Calu3 (cell line): ENCODE measurements around the gene KXD1. TPM values are rescaled to one million over a fixed set of nuclear protein-coding genes. Genes with fewer than 3 reads are reported as not detected.

Experiments
- BruUV-seq: library from RNA; stranded (reverse); fragments of 400-500 nt; replicated peaks from 2 replicates; lab custom pipeline; 2021; lab: Mats Ljungman, UMichigan
- CTCF ChIA-PET: fragments of 300-600 bp; sonication (Branson Sonifier 250); formaldehyde crosslinking; loops from one replicate; lab custom pipeline; 2022; ENCODE audit warnings: antibody characterized with exemption; lab: Charles Lee
- DNase-seq: peaks from one replicate; pipeline ENCODE4 v3.0.0; 2022
- H3K27ac Mint-ChIP-seq: one replicate; pipeline ENCODE4 v1.8.0; 2022; ENCODE audit warnings: mixed read lengths; ENCODE audit not compliant: unreplicated experiment
- H3K27me3 Mint-ChIP-seq: one replicate; pipeline ENCODE4 v1.8.0; 2022; ENCODE audit warnings: mixed read lengths; ENCODE audit not compliant: unreplicated experiment
- H3K36me3 Mint-ChIP-seq: one replicate; pipeline ENCODE4 v1.8.0; 2022; ENCODE audit warnings: mild to moderate bottlenecking, moderate library complexity, mixed read lengths; ENCODE audit not compliant: insufficient read depth, unreplicated experiment
- H3K4me1 Mint-ChIP-seq: one replicate; pipeline ENCODE4 v1.8.0; 2022; ENCODE audit warnings: mild to moderate bottlenecking, low read depth, mixed read lengths; ENCODE audit not compliant: unreplicated experiment
- H3K4me3 Mint-ChIP-seq: one replicate; pipeline ENCODE4 v1.8.0; 2022; ENCODE audit warnings: mild to moderate bottlenecking, low read depth, moderate library complexity, mixed read lengths; ENCODE audit not compliant: unreplicated experiment
- H3K9me3 Mint-ChIP-seq: one replicate; pipeline ENCODE4 v1.8.0; 2022; ENCODE audit warnings: low read depth, mixed read lengths; ENCODE audit not compliant: unreplicated experiment
- intact Hi-C: fragments of 100-400 bp; cut with micrococcal nuclease; formaldehyde crosslinking; loops from one replicate; pipeline ENCODE4 v1.10.0; 2022; ENCODE audit not compliant: unreplicated experiment
- total RNA-seq: library from RNA; stranded (reverse); gene quantifications from 2 replicates; pipeline ENCODE4 v1.2.3, GENCODE V29; 2022
- TF ChIP-seq, protein P1 (sequence below): fragments of 200-600 bp; IDR thresholded peaks from one replicate; pipeline ENCODE4 v1.8.0; 2022; ENCODE audit warnings: antibody characterized with exemption; ENCODE audit not compliant: unreplicated experiment

Gene KXD1
- total RNA-seq, 1 experiment from 2014 or later: 61.5 TPM

DNA sequence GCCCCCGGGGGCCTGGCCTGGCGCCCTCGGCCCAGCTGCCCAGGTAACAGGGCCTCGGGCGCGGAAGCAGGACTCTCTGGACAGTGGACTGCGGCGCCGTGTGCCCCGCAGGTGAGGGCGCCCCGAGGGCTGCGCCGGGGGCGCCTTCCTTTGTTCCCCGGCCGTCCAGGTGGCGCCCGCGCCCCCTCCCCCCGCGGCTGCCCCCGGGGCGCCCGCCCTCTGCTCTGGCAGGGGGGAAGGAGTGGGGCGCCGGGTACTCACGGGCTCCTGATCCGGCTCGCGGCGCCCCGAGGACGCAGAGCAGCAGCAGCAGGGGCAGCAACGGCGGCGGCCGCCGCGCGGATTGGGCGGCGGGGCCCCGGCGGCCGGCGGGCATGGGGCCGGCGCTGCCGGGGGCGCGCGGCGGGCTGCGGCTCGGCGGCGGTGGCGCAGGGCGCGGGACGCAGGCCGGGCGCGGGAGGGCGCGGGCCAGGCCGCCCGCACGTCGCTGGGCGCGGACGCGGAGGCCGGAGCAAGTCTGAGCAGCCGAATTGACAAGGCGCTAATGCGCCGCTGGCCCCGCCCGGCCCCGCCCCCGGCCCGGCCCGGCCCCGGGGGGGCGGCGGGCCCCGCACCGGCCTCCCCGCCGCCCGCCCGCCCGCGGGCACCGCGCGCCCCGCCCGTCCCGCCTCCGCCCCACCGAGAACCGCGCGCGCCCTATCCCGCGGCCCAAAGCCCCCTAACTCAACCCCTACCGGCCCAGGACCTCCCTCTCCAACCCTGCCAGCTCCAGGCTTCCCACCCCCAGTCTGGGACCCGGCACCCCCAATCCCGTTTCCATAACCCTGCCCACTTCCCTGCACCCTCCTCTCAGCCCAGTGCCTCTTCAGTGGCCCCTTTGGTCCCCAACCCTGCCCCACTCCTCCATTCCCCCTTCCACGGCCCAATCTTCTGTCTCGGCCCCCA lies 48.9 kb downstream of the KXD1 start, which contains the start of gene CRLF1:
TSS of gene CRLF1 (minus strand) at position 519 of the 945 bp plus-strand sequence. CDS start at position 376, 143 bp downstream.
- peaks cover 73% of the 10 kb centered on the region for H3K27me3 Mint-ChIP-seq
- H3K4me1 Mint-ChIP-seq: peaks cover 7% of the 10 kb centered on the region
- H3K36me3 Mint-ChIP-seq: peaks cover 3% of the 10 kb centered on the region
- H3K4me3 Mint-ChIP-seq: peak within 1 kb of the TSS; percentile 53
- CTCF ChIA-PET: no interaction called here
- TF ChIP-seq, protein P1, sequence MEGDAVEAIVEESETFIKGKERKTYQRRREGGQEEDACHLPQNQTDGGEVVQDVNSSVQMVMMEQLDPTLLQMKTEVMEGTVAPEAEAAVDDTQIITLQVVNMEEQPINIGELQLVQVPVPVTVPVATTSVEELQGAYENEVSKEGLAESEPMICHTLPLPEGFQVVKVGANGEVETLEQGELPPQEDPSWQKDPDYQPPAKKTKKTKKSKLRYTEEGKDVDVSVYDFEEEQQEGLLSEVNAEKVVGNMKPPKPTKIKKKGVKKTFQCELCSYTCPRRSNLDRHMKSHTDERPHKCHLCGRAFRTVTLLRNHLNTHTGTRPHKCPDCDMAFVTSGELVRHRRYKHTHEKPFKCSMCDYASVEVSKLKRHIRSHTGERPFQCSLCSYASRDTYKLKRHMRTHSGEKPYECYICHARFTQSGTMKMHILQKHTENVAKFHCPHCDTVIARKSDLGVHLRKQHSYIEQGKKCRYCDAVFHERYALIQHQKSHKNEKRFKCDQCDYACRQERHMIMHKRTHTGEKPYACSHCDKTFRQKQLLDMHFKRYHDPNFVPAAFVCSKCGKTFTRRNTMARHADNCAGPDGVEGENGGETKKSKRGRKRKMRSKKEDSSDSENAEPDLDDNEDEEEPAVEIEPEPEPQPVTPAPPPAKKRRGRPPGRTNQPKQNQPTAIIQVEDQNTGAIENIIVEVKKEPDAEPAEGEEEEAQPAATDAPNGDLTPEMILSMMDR: no peak
- intact Hi-C loops: no loop called here
- no peaks in the 10 kb centered on the region for H3K9me3 Mint-ChIP-seq
- BruUV-seq: no TSS peak
- DNase-seq: no peak
- H3K27ac Mint-ChIP-seq: no peak within 1 kb of the TSS

DNA sequence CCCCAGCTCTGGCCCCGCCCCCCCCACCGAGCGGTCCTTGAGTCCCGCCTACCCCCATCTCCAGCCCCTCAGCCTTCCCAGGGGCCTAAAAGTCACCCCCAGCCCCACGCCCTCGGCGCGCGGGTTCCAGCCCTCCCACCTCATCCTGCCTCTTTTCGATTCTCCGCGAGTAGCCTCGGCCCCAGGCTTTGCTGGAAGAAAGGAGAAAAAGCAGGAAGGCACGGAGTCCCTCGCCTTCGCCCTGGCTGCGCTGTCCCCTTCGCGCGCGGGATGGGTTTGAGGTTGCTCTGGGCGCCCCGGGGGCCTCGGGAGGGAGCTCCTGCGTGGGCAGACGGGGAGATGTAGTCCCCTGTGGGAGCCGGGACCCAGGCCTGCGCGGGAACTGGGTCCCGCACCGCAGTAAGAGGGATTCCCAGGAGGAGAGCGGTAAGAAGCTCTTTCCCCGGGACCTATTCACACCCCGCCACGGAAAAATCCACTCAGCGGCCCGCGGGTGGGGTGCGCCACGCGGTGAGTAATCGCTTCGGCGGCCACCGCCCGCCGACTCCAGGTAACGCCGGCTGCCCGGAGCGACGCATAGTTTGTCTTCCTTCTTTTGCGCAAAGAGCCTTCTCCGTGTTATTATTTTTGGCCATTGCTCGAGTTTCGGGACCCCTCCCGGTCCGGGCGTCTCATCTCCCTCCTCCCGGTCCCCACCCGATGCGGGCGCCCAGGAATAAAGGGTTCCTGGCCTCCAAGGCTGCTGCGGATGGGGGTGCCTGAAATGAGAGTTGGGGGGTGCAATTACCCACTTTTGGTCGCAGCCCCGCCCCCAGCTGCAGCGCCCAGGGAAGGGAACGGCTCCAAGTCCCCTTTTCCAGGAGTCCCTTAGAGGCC lies 49.8 kb downstream of the KXD1 start:
- CTCF ChIA-PET: no interaction called here

DNA sequence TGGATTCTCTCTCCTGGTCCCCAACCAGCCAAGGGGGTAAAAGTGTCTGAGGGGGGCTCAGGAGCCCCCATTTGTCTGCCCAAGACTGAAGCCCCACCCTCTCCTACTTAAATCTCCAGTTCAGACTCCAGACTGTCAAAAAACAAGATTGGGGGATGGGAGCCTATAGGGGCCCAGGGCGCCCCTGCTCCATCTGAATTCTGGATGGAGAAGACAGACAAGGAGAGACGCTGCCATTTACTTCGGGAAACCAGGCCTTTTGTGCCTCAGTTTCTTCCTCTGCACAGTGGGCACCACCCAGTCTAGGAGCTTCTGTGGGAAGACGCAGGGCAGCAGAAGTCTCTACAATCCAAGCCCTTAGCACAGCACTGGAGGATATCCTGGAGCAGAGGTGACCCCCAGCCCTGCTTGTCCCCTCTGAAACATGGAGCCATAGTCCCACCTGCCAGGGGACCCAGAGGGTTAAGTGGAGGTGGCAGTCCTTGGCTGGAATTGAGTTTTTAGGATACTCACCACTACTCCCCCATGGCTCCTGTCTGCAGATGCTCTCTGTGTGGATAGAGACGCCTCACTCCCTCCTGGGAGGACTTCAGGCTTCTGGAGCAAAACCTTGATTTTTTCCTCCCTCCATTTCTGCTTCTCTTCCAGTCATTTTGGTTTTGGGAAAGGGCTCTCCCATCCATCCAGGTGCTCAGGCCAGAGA lies 50.6 kb downstream of the KXD1 start:
- no TSS peak for BruUV-seq
- CTCF ChIA-PET: no interaction called here
- H3K27ac Mint-ChIP-seq: no peak overlapping the region
- H3K27me3 Mint-ChIP-seq: peaks cover 80% of the 10 kb centered on the region
- H3K9me3 Mint-ChIP-seq: no peaks in the 10 kb centered on the region
- TF ChIP-seq, protein P1: no peak
- peaks cover 7% of the 10 kb centered on the region for H3K4me1 Mint-ChIP-seq
- H3K4me3 Mint-ChIP-seq: no peak overlapping the region
- peaks cover 4% of the 10 kb centered on the region for H3K36me3 Mint-ChIP-seq
- no peak for DNase-seq
- intact Hi-C loops: no loop called here

More for the DNA sequence above, 49.8 kb downstream of the KXD1 start:
- no TSS peak for BruUV-seq
- Mint-ChIP-seq H3K4me1 (peaks cover 7% of the 10 kb centered on the region), H3K4me3 (peak overlapping the region; percentile 34), H3K9me3 (no peaks in the 10 kb centered on the region), H3K27me3 (peaks cover 80% of the 10 kb centered on the region), H3K36me3 (peaks cover 3% of the 10 kb centered on the region), H3K27ac (no peak overlapping the region)
- no peak for DNase-seq
- intact Hi-C loops: no loop called here
- TF ChIP-seq, protein P1: no peak
